ENCODE results near the gene RILPL1.
A peak's percentile ranks its signal among the peaks of the same experiment; 100 is the strongest.
"Not testable (repeated sequence)": the region's sequence is repeated elsewhere in the genome, so short reads cannot be mapped to it uniquely, and the experiment has no call there.

The RILPL1 gene

GRCh38 chr12:123540899-123541662, 7.6 kb upstream of the RILPL1 start:
- H2AFZ ChIP-seq (ENCODE audit: low read depth), result no peak overlapping the region
- H3K4me2 ChIP-seq, result no peak overlapping the region

GRCh38 chr12:123535952-123536351, 2.4 kb upstream of the RILPL1 start:
- H2AFZ ChIP-seq (ENCODE audit: low read depth); H3K9ac ChIP-seq; H3K27ac ChIP-seq; H4K20me1 ChIP-seq (ENCODE audit: insufficient read depth); H3K27me3 ChIP-seq (ENCODE audit: insufficient read depth, low read depth); H3K36me3 ChIP-seq (ENCODE audit: insufficient read depth); H3K4me3 ChIP-seq (IDR thresholded peaks at IDR 0.05; ENCODE audit: insufficient read depth, low read depth, low read length); H3K4me2 ChIP-seq; H3K79me2 ChIP-seq (ENCODE audit: insufficient read depth, low read depth): not testable (repeated sequence)
- peaks cover 14% of the 10 kb centered on the region for H3K4me1 ChIP-seq (ENCODE audit: low read depth, poor library complexity, severe bottlenecking)

More at GRCh38 chr12:123540899-123541662, 7.6 kb upstream of the RILPL1 start:
- no peaks in the 10 kb centered on the region for H3K36me3 ChIP-seq (ENCODE audit: insufficient read depth)
- no peak overlapping the region for H3K9ac ChIP-seq
- no peak for TF ChIP-seq CTCF (conservative IDR thresholded peaks at IDR 0.05; ENCODE audit: low read depth, low read length)
- H3K27ac ChIP-seq, result no peak overlapping the region
- no peaks in the 10 kb centered on the region for H3K27me3 ChIP-seq (ENCODE audit: insufficient read depth, low read depth)
- H3K79me2 ChIP-seq (ENCODE audit: insufficient read depth, low read depth), result no peaks in the 10 kb centered on the region
- H4K20me1 ChIP-seq (ENCODE audit: insufficient read depth), result no peaks in the 10 kb centered on the region
- no peak overlapping the region for H3K4me3 ChIP-seq (IDR thresholded peaks at IDR 0.05; ENCODE audit: insufficient read depth, low read depth, low read length)
- no peaks in the 10 kb centered on the region for H3K4me1 ChIP-seq (ENCODE audit: low read depth, poor library complexity, severe bottlenecking)

GRCh38 chr12:123532808-123533649, 490 bp downstream of the RILPL1 start:
- Histone ChIP-seq H3K4me2 (peak overlapping the region; percentile 39; the same call in 1 of the 2 replicates), H3K9ac (no peak overlapping the region), H3K27ac (no peak overlapping the region)

GRCh38 chr12:123532019-123532418, 1.5 kb downstream of the RILPL1 start:
- Histone ChIP-seq H2AFZ (ENCODE audit: low read depth) (no peak overlapping the region), H4K20me1 (ENCODE audit: insufficient read depth) (no peaks in the 10 kb centered on the region), H3K4me3 (IDR thresholded peaks at IDR 0.05; ENCODE audit: insufficient read depth, low read depth, low read length) (no peak overlapping the region), H3K4me2 (peak overlapping the region; percentile 5; the same call in 1 of the 2 replicates), H3K4me1 (ENCODE audit: low read depth, poor library complexity, severe bottlenecking) (peaks cover 14% of the 10 kb centered on the region), H3K27me3 (ENCODE audit: insufficient read depth, low read depth) (no peaks in the 10 kb centered on the region), H3K27ac (no peak overlapping the region), H3K9ac (no peak overlapping the region), H3K36me3 (ENCODE audit: insufficient read depth) (no peaks in the 10 kb centered on the region), H3K79me2 (ENCODE audit: insufficient read depth, low read depth) (no peaks in the 10 kb centered on the region)
- no peak for TF ChIP-seq CTCF (conservative IDR thresholded peaks at IDR 0.05; ENCODE audit: low read depth, low read length)

More at GRCh38 chr12:123532808-123533649, 490 bp downstream of the RILPL1 start:
- no peak overlapping the region for H3K4me3 ChIP-seq (IDR thresholded peaks at IDR 0.05; ENCODE audit: insufficient read depth, low read depth, low read length)
- H3K79me2 ChIP-seq (ENCODE audit: insufficient read depth, low read depth), result no peaks in the 10 kb centered on the region
- no peak for TF ChIP-seq CTCF (conservative IDR thresholded peaks at IDR 0.05; ENCODE audit: low read depth, low read length)
- H3K36me3 ChIP-seq (ENCODE audit: insufficient read depth), result no peaks in the 10 kb centered on the region
- no peak overlapping the region for H2AFZ ChIP-seq (ENCODE audit: low read depth)
- H3K27me3 ChIP-seq (ENCODE audit: insufficient read depth, low read depth), result no peaks in the 10 kb centered on the region
- H4K20me1 ChIP-seq (ENCODE audit: insufficient read depth), result no peaks in the 10 kb centered on the region
- H3K4me1 ChIP-seq (ENCODE audit: low read depth, poor library complexity, severe bottlenecking), result peaks cover 14% of the 10 kb centered on the region
